Thymus (tissue), 11 donors: ENCODE data around the gene OAS3. TPM values are rescaled to one million over a fixed set of nuclear protein-coding genes. Genes with fewer than 3 reads are reported as not detected.

ENCODE experiments used
- DNase-seq, 9 donors: peaks; one replicate each; pipeline ENCODE4 v3.0.0-alpha.2; 2013; ENCODE audit warnings: low spot score in 9 of 9, low read depth in 6 of 9, missing footprints in 1 of 9
- H3K27ac ChIP-seq, 2 donors: one replicate each; pipeline ENCODE4 v1.5.1; 2013; ENCODE audit warnings: control low read depth in 1 of 2, low read depth in 1 of 2, low read length in 1 of 2, mild to moderate bottlenecking in 1 of 2, moderate library complexity in 1 of 2
- H3K27me3 ChIP-seq, 2 donors: one replicate each; pipeline ENCODE4 v1.5.1; 2013; ENCODE audit warnings: low read length in 1 of 2; ENCODE audit not compliant: control insufficient read depth in 2 of 2, insufficient read depth in 1 of 2
- H3K36me3 ChIP-seq, 2 donors: one replicate each; pipeline ENCODE4 v1.5.1; 2013; ENCODE audit warnings: low read length in 1 of 2, mild to moderate bottlenecking in 1 of 2, moderate library complexity in 1 of 2; ENCODE audit not compliant: control insufficient read depth in 2 of 2, insufficient read depth in 2 of 2
- H3K4me1 ChIP-seq, 2 donors: one replicate each; pipeline ENCODE4 v1.5.1; 2013; ENCODE audit warnings: low read length in 2 of 2; ENCODE audit not compliant: control insufficient read depth in 2 of 2, insufficient read depth in 2 of 2
- H3K4me3 ChIP-seq, 2 donors: one replicate each; pipeline ENCODE4 v1.5.1; 2013; ENCODE audit warnings: low read length in 2 of 2, control low read depth in 1 of 2, mild to moderate bottlenecking in 1 of 2
- H3K9me3 ChIP-seq, 2 donors: one replicate each; pipeline ENCODE4 v1.5.1; 2013; ENCODE audit warnings: low read length in 1 of 2, mild to moderate bottlenecking in 1 of 2; ENCODE audit not compliant: control insufficient read depth in 2 of 2, insufficient read depth in 1 of 2
- WGBS: extraction: QIAGEN DNeasy Blood & Tissue Kit; methylation state at CpG from one replicate; pipeline ENCODE4 v1.1.7; 2013; 5-methylcytosine and 5-hydroxymethylcytosine counted together
- polyA plus RNA-seq: library from polyadenylated mRNA; stranded (reverse); fragments of 200-250 nt; gene quantifications from one replicate; pipeline ENCODE4 v1.2.3, GENCODE V29; 2013
- total RNA-seq: library from RNA; stranded (reverse); fragments of 120-200 nt; gene quantifications from one replicate; pipeline ENCODE4 v1.2.4, GENCODE V29; 2013
- donor health status: healthy.

OAS3 gene
- total and polyA plus RNA-seq, 2 donors: 10.2 to 12.7 TPM

GRCh38 chr12:112961536-112961935 lies 23.3 kb downstream of the OAS3 start:
- H3K36me3 ChIP-seq: peaks cover 23 to 27% of the 10 kb centered on the region in 2 donors
- H3K9me3 ChIP-seq: peaks cover 1 to 4% of the 10 kb centered on the region in 2 donors
- 97% methylated on average over 4 of the region's 4 CpGs for WGBS
- H3K27ac ChIP-seq: no peak overlapping the region
- no peak overlapping the region for H3K4me3 ChIP-seq
- no peaks in the 10 kb centered on the region for H3K4me1 ChIP-seq
- no peak for DNase-seq
- H3K27me3 ChIP-seq: no peaks in the 10 kb centered on the region

DNA sequence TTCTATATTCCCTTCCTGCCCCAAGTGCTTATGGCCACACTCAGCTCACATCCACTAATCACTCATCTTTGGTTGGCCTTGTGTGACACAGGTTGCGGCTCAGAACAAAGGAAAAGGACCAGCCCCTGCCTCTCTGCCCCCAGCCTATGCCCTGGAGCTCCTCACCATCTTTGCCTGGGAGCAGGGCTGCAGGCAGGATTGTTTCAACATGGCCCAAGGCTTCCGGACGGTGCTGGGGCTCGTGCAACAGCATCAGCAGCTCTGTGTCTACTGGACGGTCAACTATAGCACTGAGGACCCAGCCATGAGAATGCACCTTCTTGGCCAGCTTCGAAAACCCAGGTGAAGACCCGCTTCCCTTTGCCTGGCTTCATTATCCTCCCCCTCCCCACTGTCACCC lies 24.3 kb downstream of the OAS3 start:
- Histone ChIP-seq H3K4me1 (no peaks in the 10 kb centered on the region), H3K27me3 (no peaks in the 10 kb centered on the region), H3K36me3 (peaks cover 23 to 31% of the 10 kb centered on the region in 2 donors), H3K9me3 (peaks cover 1 to 4% of the 10 kb centered on the region in 2 donors), H3K4me3 (no peak overlapping the region), H3K27ac (no peak overlapping the region)
- 99% methylated on average over 7 of the region's 7 CpGs for WGBS
- DNase-seq: no peak

DNA sequence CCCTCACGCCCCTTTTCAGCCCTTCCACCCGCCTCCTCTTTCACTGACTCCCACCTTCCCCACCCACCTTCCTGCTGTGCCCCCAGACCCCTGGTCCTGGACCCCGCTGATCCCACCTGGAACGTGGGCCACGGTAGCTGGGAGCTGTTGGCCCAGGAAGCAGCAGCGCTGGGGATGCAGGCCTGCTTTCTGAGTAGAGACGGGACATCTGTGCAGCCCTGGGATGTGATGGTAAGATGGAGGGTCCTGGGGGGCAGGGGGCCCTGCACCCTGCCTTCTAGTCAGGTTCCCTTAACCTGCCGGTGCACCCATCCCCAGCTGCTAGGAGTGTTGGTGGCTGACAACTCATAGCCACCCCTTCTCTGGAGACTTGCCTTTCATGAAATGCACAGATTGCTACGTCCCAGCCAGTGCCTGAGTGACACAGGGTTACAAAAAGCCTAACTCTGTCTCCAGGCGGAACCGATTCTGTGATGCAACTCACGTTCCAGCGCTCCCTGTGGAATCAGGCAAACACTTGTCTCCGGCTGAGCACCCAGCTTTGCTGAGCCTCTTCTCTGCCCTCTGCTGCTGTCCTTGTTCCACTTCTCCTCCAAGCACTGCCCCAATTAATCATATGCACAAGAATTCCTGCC lies 25.1 kb downstream of the OAS3 start:
- DNase-seq: no peak
- WGBS: 97% methylated on average over 14 of the region's 14 CpGs
- Histone ChIP-seq H3K4me3 (no peak overlapping the region), H3K27ac (no peak overlapping the region), H3K36me3 (peaks cover 23 to 32% of the 10 kb centered on the region in 2 donors), H3K4me1 (no peaks in the 10 kb centered on the region), H3K27me3 (no peaks in the 10 kb centered on the region), H3K9me3 (peaks cover 1 to 4% of the 10 kb centered on the region in 2 donors)

DNA sequence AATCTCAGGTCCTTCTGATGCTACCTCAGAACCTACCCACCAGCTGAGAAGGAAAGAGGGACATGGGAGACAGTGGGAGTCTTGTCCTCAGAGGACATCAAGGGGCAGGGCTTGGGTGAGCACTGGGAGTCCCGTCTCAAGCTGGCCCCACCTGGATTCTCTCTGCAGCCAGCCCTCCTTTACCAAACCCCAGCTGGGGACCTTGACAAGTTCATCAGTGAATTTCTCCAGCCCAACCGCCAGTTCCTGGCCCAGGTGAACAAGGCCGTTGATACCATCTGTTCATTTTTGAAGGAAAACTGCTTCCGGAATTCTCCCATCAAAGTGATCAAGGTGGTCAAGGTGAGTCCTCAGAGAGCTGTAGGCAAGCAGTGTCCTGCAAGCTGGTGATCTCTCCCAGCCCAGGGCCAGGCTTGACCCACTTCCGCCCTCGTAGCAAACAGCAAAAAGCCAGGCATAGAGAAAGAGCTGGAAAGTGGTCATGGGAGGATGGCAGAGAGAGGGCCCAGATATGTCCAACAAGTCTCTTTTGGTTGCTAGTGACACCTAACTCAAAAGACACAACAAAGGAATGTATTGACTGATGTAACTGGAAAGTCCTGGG lies 25.9 kb downstream of the OAS3 start:
- Histone ChIP-seq H3K4me1 (no peaks in the 10 kb centered on the region), H3K27ac (no peak overlapping the region), H3K9me3 (peaks cover 0 to under 1% of the 10 kb centered on the region in 2 donors), H3K27me3 (no peaks in the 10 kb centered on the region), H3K4me3 (no peak overlapping the region), H3K36me3 (peaks cover 24 to 32% of the 10 kb centered on the region in 2 donors)
- 98% methylated on average over 6 of the region's 6 CpGs for WGBS
- no peak for DNase-seq

GRCh38 chr12:112964915-112965314 lies 26.6 kb downstream of the OAS3 start:
- H3K9me3 ChIP-seq: no peaks in the 10 kb centered on the region
- WGBS: 99% methylated on average over 4 of the region's 4 CpGs
- H3K27me3 ChIP-seq: no peaks in the 10 kb centered on the region
- H3K4me1 ChIP-seq: no peaks in the 10 kb centered on the region
- DNase-seq: no peak
- H3K27ac ChIP-seq: no peak overlapping the region
- peaks cover 30 to 37% of the 10 kb centered on the region in 2 donors for H3K36me3 ChIP-seq
- no peak overlapping the region for H3K4me3 ChIP-seq

- WGBS: 95% methylated on average over 15 of the region's 15 CpGs
- no peaks in the 10 kb centered on the region for H3K4me1 ChIP-seq
- DNase-seq: no peak
Measured at GRCh38 chr12:112965643-112966042, 27.4 kb downstream of the OAS3 start.

GRCh38 chr12:112967306-112967705 lies 29.0 kb downstream of the OAS3 start:
- no peak for DNase-seq
- no peaks in the 10 kb centered on the region for H3K27me3 ChIP-seq
- 98% methylated on average over 9 of the region's 9 CpGs for WGBS

More at GRCh38 chr12:112965643-112966042, 27.4 kb downstream of the OAS3 start:
- H3K27me3 ChIP-seq: no peaks in the 10 kb centered on the region
- peaks cover 29 to 42% of the 10 kb centered on the region in 2 donors for H3K36me3 ChIP-seq
- H3K9me3 ChIP-seq: no peaks in the 10 kb centered on the region
- H3K4me3 ChIP-seq: no peak overlapping the region
- no peak overlapping the region for H3K27ac ChIP-seq

DNA sequence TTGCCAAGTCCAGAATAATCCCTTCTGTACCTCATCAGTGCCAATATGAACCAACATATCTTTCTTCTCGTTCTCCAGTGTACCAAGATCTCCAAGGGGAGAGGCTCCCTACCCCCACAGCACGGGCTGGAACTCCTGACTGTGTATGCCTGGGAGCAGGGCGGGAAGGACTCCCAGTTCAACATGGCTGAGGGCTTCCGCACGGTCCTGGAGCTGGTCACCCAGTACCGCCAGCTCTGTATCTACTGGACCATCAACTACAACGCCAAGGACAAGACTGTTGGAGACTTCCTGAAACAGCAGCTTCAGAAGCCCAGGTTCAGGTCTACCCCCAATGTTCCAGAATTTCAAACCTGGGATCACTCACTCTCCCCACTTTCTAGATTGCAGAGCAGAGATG lies 29.6 kb downstream of the OAS3 start:
- H3K36me3 ChIP-seq: peaks cover 15 to 35% of the 10 kb centered on the region in 2 donors
- no peaks in the 10 kb centered on the region for H3K9me3 ChIP-seq
- no peaks in the 10 kb centered on the region for H3K27me3 ChIP-seq
- H3K4me1 ChIP-seq: no peaks in the 10 kb centered on the region
- no peak for DNase-seq
- 98% methylated on average over 7 of the region's 7 CpGs for WGBS
- no peak overlapping the region for H3K4me3 ChIP-seq
- no peak overlapping the region for H3K27ac ChIP-seq

More at GRCh38 chr12:112967306-112967705, 29.0 kb downstream of the OAS3 start:
- H3K4me3 ChIP-seq: no peak overlapping the region
- no peak overlapping the region for H3K27ac ChIP-seq
- H3K4me1 ChIP-seq: no peaks in the 10 kb centered on the region
- peaks cover 19 to 40% of the 10 kb centered on the region in 2 donors for H3K36me3 ChIP-seq
- no peaks in the 10 kb centered on the region for H3K9me3 ChIP-seq

DNA sequence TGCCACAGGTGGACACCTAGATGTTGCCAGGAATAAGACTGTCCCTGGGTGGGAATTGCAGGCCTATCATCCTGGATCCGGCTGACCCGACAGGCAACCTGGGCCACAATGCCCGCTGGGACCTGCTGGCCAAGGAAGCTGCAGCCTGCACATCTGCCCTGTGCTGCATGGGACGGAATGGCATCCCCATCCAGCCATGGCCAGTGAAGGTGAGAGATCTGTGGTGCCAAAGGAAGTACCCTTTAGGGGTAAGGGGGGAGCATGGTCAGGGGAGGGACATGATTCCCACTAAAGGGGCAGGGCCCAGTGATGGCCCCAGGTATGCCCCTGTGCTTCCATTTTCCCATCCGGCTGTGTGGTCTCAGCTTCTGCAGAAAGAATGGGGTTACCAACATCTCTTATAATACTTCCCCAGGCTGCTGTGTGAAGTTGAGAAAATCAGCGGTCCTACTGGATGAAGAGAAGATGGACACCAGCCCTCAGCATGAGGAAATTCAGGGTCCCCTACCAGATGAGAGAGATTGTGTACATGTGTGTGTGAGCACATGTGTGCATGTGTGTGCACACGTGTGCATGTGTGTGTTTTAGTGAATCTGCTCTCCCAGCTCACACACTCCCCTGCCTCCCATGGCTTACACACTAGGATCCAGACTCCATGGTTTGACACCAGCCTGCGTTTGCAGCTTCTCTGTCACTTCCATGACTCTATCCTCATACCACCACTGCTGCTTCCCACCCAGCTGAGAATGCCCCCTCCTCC lies 31.5 kb downstream of the OAS3 start:
- 98% methylated on average over 8 of the region's 8 CpGs for WGBS
- Histone ChIP-seq H3K27me3 (no peaks in the 10 kb centered on the region), H3K27ac (no peak overlapping the region), H3K9me3 (no peaks in the 10 kb centered on the region), H3K4me1 (no peaks in the 10 kb centered on the region), H3K4me3 (no peak overlapping the region), H3K36me3 (peaks cover 10 to 26% of the 10 kb centered on the region in 2 donors)
- DNase-seq: no peak
